ENCODE measurements around the gene TANK. TPM values are rescaled to one million over a fixed set of nuclear protein-coding genes. Genes with fewer than 3 reads are reported as not detected.

The TANK gene
- total RNA-seq (2022; extraction: Qiagen RNA extraction), result 26.7 to 43.7 TPM (median 33.5 TPM) in 5 replicates

GRCh38 chr2:161160226-161161073, at the start of gene TANK:
Gene TANK, plus strand, starts transcription at chr2:161160428. Its CDS starts 19,235 bp downstream, at chr2:161179663.

Other genes starting within 250 kb of the TANK start
- gene PSMD14, start 148.0 kb downstream of the TANK start, total RNA-seq (2022; extraction: Qiagen RNA extraction), result 95.6 to 121 TPM (median 102 TPM) in 5 replicates